ENCODE data around the gene C12orf76. TPM values are rescaled to one million over a fixed set of nuclear protein-coding genes. Genes with fewer than 3 reads are reported as not detected.

Gene C12orf76
- total RNA-seq, 1 experiment from 2014 or later, result 9.7 TPM

- H4K91ac ChIP-seq (ENCODE audit: insufficient read length, low read depth, low read length), result no peak overlapping the region
- no peak overlapping the region for H3K27ac ChIP-seq (ENCODE audit: insufficient read length, low read depth, low read length)
- no peaks in the 10 kb centered on the region for H3K23me2 ChIP-seq (ENCODE audit: insufficient read length, low read depth, low read length, poor library complexity, severe bottlenecking)
- no peaks in the 10 kb centered on the region for H4K20me1 ChIP-seq (ENCODE audit: control insufficient read depth, insufficient read depth, insufficient read length)
- no peak overlapping the region for H3K18ac ChIP-seq (ENCODE audit: insufficient read length, low read depth, low read length)
- no peak overlapping the region for H2BK15ac ChIP-seq (ENCODE audit: low read depth, low read length)
- no peak for TF ChIP-seq CTCF (conservative IDR thresholded peaks at IDR 0.05)
- H3K9me3 ChIP-seq (ENCODE audit: control insufficient read depth, low read depth, low read length), result no peaks in the 10 kb centered on the region
- no peak overlapping the region for H4K5ac ChIP-seq (ENCODE audit: insufficient read length, low read depth, low read length)
- no peak overlapping the region for H3K56ac ChIP-seq (ENCODE audit: insufficient read length, low read depth, low read length)
- no peaks in the 10 kb centered on the region for H3K79me1 ChIP-seq (ENCODE audit: insufficient read depth, low read depth, low read length, poor library complexity, severe bottlenecking)
- Mint-ChIP-seq H3K4me3 (no peak overlapping the region), H3K27ac (no peak overlapping the region), H3K9me3 (no peaks in the 10 kb centered on the region; a peak in 1 of 5 replicates), H3K27me3 (ENCODE audit: low read depth) (no peaks in the 10 kb centered on the region), H3K4me1 (peaks cover 19 to 20% of the 10 kb centered on the region in 2 experiments), H3K36me3 (ENCODE audit: insufficient read depth in 1 of 3, low read depth in 3 of 3) (peaks cover 4 to 17% (median 10%) of the 10 kb centered on the region in 3 experiments; a peak in 5 of 7 replicates)
- H2AFZ ChIP-seq (ENCODE audit: low read length), result no peak overlapping the region
- no peak overlapping the region for H2BK5ac ChIP-seq (ENCODE audit: insufficient read length, low read length)
- no peak overlapping the region for H2BK120ac ChIP-seq (ENCODE audit: low read depth, low read length, poor library complexity, severe bottlenecking)
- DNase-seq, result no peak
- H3K9ac ChIP-seq (ENCODE audit: extremely low read depth, insufficient read length, low read length), result no peak overlapping the region
- no peak overlapping the region for H2BK20ac ChIP-seq (ENCODE audit: low read depth, low read length, poor library complexity, severe bottlenecking)
- no peak overlapping the region for H4K8ac ChIP-seq (replicated peaks; ENCODE audit: insufficient read length, low read depth, low read length)
- H3K14ac ChIP-seq (ENCODE audit: insufficient read depth, low read length), result no peak overlapping the region
- H3K27me3 ChIP-seq (ENCODE audit: insufficient read depth, low read length), result no peaks in the 10 kb centered on the region
- no peak overlapping the region for H3T11ph ChIP-seq (ENCODE audit: low read length)
- H3K79me2 ChIP-seq (ENCODE audit: insufficient read depth, low read length), result no peaks in the 10 kb centered on the region
- no peaks in the 10 kb centered on the region for H3K4me1 ChIP-seq (ENCODE audit: insufficient read depth, low read length)
- H2AK5ac ChIP-seq (ENCODE audit: insufficient read length, low read length), result no peak overlapping the region
- H3K4me2 ChIP-seq (ENCODE audit: insufficient read depth, insufficient read length, low read length), result no peak overlapping the region
- no CpG with 5 or more reads among the region's 7 CpGs for WGBS (ENCODE audit: extremely low coverage, insufficient read length, low lambda C conversion rate)
- H2BK12ac ChIP-seq (ENCODE audit: insufficient read length, low read depth, low read length), result no peak overlapping the region
- H3K23ac ChIP-seq (ENCODE audit: insufficient read length, low read depth, low read length), result no peak overlapping the region
- no peak overlapping the region for H3K4ac ChIP-seq (ENCODE audit: low read depth, low read length)
Measured at GRCh38 chr12:110035534-110036104, 12.7 kb downstream of the C12orf76 start.

All from H9 (cell line).